ENCODE results near the gene KANSL1. TPM values are rescaled to one million over a fixed set of nuclear protein-coding genes. Genes with fewer than 3 reads are reported as not detected.
"Not testable (repeated sequence)": the region's sequence is repeated elsewhere in the genome, so short reads cannot be mapped to it uniquely, and the experiment has no call there.

Gene KANSL1
- total RNA-seq, 1 experiment from 2014 or later = 67.1 TPM

DNA sequence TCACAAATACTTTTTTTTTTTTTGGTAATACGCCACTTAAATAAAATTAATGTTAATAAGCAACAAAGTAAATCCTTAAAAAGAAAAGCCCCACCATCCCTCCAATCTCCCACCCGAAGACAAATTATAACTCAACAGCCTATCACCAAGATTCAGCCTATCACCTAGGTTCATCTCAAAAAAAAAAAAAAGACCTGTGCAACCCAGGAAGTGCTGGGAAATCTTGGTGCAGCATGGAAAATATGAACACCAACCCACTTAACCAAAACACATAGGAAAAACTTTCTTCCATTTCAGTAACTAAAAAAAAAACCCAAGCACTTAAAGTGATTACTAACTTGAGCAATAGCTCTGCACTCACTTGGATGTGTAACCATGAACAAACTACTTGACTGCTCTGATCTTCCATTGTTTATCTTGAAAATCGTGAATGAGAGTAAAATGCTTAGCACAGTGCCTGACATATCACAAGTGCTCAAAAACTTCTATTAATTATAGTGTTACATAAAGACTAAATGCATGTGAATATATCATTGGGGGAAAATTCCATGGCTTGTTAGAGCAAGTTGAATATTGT lies 103.8 kb downstream of the KANSL1 start:
- Mint-ChIP-seq H3K27ac (ENCODE audit: low read depth, unreplicated experiment) (no peak overlapping the region), H3K4me3 (ENCODE audit: unreplicated experiment) (no peak overlapping the region), H3K9me3 (ENCODE audit: unreplicated experiment) (no peaks in the 10 kb centered on the region), H3K36me3 (ENCODE audit: insufficient read depth, unreplicated experiment) (peaks cover 47% of the 10 kb centered on the region), H3K27me3 (ENCODE audit: insufficient read depth, unreplicated experiment) (no peaks in the 10 kb centered on the region), H3K4me1 (ENCODE audit: insufficient read depth, unreplicated experiment) (no peaks in the 10 kb centered on the region)
- DNase-seq (ENCODE audit: unreplicated experiment) = no peak
- POLR2A ChIA-PET = interaction anchor here (0.7 to 3.8 kb wide), 4 partner anchors 10 to 126 kb away, joined by 3 to 34 read pairs (median 3); no protein-coding TSS in a partner anchor
- BruUV-seq (replicated peaks) = no TSS peak
- CTCF ChIA-PET = interaction anchor here (0.7 kb wide), 1 partner anchor 48 kb away, joined by 3 read pairs; no protein-coding TSS in a partner anchor
- TF ChIP-seq, protein P1, sequence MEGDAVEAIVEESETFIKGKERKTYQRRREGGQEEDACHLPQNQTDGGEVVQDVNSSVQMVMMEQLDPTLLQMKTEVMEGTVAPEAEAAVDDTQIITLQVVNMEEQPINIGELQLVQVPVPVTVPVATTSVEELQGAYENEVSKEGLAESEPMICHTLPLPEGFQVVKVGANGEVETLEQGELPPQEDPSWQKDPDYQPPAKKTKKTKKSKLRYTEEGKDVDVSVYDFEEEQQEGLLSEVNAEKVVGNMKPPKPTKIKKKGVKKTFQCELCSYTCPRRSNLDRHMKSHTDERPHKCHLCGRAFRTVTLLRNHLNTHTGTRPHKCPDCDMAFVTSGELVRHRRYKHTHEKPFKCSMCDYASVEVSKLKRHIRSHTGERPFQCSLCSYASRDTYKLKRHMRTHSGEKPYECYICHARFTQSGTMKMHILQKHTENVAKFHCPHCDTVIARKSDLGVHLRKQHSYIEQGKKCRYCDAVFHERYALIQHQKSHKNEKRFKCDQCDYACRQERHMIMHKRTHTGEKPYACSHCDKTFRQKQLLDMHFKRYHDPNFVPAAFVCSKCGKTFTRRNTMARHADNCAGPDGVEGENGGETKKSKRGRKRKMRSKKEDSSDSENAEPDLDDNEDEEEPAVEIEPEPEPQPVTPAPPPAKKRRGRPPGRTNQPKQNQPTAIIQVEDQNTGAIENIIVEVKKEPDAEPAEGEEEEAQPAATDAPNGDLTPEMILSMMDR (IDR thresholded peaks at IDR 0.05; ENCODE audit: unreplicated experiment) = no peak
- intact Hi-C loops (cut with micrococcal nuclease) = no loop called here

GRCh38 chr17:46088595-46088994 lies 104.6 kb downstream of the KANSL1 start:
- ChIA-PET CTCF (interaction anchor here (1.0 kb wide), 1 partner anchor 14 kb away, joined by 3 read pairs; no protein-coding TSS in a partner anchor), POLR2A (interaction anchor here (3.8 kb wide), 1 partner anchor 11 kb away, joined by 34 read pairs; no protein-coding TSS in a partner anchor)
- no TSS peak for BruUV-seq (replicated peaks)
- intact Hi-C loops (cut with micrococcal nuclease) = no loop called here
- Mint-ChIP-seq H3K4me1 (ENCODE audit: insufficient read depth, unreplicated experiment) (no peaks in the 10 kb centered on the region), H3K9me3 (ENCODE audit: unreplicated experiment) (no peaks in the 10 kb centered on the region), H3K4me3 (ENCODE audit: unreplicated experiment) (no peak overlapping the region), H3K27me3 (ENCODE audit: insufficient read depth, unreplicated experiment) (no peaks in the 10 kb centered on the region), H3K27ac (ENCODE audit: low read depth, unreplicated experiment) (no peak overlapping the region), H3K36me3 (ENCODE audit: insufficient read depth, unreplicated experiment) (peaks cover 43% of the 10 kb centered on the region)
- TF ChIP-seq, protein P1 (IDR thresholded peaks at IDR 0.05; ENCODE audit: unreplicated experiment) = no peak
- no peak for DNase-seq (ENCODE audit: unreplicated experiment)

GRCh38 chr17:46087871-46088270 lies 105.4 kb downstream of the KANSL1 start:
- intact Hi-C loops (cut with micrococcal nuclease); BruUV-seq (replicated peaks); DNase-seq (ENCODE audit: unreplicated experiment); H3K27ac Mint-ChIP-seq (ENCODE audit: low read depth, unreplicated experiment); H3K9me3 Mint-ChIP-seq (ENCODE audit: unreplicated experiment); H3K4me1 Mint-ChIP-seq (ENCODE audit: insufficient read depth, unreplicated experiment); H3K4me3 Mint-ChIP-seq (ENCODE audit: unreplicated experiment); H3K27me3 Mint-ChIP-seq (ENCODE audit: insufficient read depth, unreplicated experiment): not testable (repeated sequence)
- ChIA-PET POLR2A (interaction anchor here (0.9 to 3.8 kb wide), 3 partner anchors 12 to 15 kb away, joined by 3 to 34 read pairs (median 3); no protein-coding TSS in a partner anchor), CTCF (interaction anchor here (0.6 to 1.3 kb wide), 3 partner anchors 15 to 100 kb away, joined by 3 to 4 read pairs (median 3); no protein-coding TSS in a partner anchor)
- peaks cover 42% of the 10 kb centered on the region for H3K36me3 Mint-ChIP-seq (ENCODE audit: insufficient read depth, unreplicated experiment)

DNA sequence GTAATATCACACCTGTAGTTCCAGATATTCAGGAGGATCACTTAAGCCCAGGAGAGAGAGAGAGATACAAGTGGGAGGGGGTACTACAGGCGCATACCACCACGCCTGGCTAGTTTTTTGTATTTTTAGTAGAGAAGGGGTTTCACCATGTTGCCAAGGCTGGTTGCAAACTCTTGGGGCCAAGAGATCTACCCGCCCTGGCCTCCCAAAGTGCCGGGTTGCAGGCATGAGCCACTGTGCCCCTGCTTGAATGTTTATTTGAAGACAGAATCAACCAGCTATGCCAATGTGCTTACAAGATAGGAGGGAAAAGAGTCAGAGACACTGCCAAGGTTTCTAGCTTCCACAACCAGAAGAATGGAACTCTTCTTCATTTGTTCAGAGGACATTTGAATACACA lies 106.4 kb downstream of the KANSL1 start:
- H3K4me3 Mint-ChIP-seq (ENCODE audit: unreplicated experiment) = no peak overlapping the region
- no peaks in the 10 kb centered on the region for H3K27me3 Mint-ChIP-seq (ENCODE audit: insufficient read depth, unreplicated experiment)
- TF ChIP-seq, protein P1 (IDR thresholded peaks at IDR 0.05; ENCODE audit: unreplicated experiment) = no peak
- POLR2A ChIA-PET = interaction anchor here (0.9 to 1.0 kb wide), 2 partner anchors 13 to 14 kb away, joined by 3 read pairs; no protein-coding TSS in a partner anchor
- intact Hi-C loops (cut with micrococcal nuclease) = no loop called here
- no TSS peak for BruUV-seq (replicated peaks)
- H3K9me3 Mint-ChIP-seq (ENCODE audit: unreplicated experiment) = no peaks in the 10 kb centered on the region
- peaks cover 12% of the 10 kb centered on the region for H3K4me1 Mint-ChIP-seq (ENCODE audit: insufficient read depth, unreplicated experiment)
- H3K27ac Mint-ChIP-seq (ENCODE audit: low read depth, unreplicated experiment) = no peak overlapping the region
- H3K36me3 Mint-ChIP-seq (ENCODE audit: insufficient read depth, unreplicated experiment) = peaks cover 41% of the 10 kb centered on the region
- no peak for DNase-seq (ENCODE audit: unreplicated experiment)
- CTCF ChIA-PET = no interaction called here
